K562 (cell line): Measurements from ENCODE around the gene ODC1. TPM values are rescaled to one million over a fixed set of nuclear protein-coding genes. Genes with fewer than 3 reads are reported as not detected.

Source experiments
- ATAC-seq: fragments of 200-7000 bp; cut with Tn5 transposase; 3 replicates; pipeline ENCODE4 v1.9.1; 2020; ENCODE audit warnings: moderate library complexity
- BruUV-seq: library from RNA; stranded (reverse); fragments of 400-500 nt; replicated peaks from 2 replicates; lab custom pipeline; 2021; lab: Mats Ljungman, UMichigan
- CTCF ChIA-PET: fragments of 300-600 bp; formaldehyde crosslinking; extraction: SDS; loops from one replicate; lab custom pipeline; 2021; ENCODE audit warnings: low intra/inter-chr PET ratio; lab: Yijun Ruan, JAX
- POLR2A ChIA-PET: fragments of 300-600, 350-650 bp; sonication (Branson Sonifier 250); formaldehyde crosslinking; extraction: SDS; loops from one replicate; lab custom pipeline; 2021; ENCODE audit warnings: antibody characterized with exemption, inconsistent platforms; lab: Yijun Ruan, JAX
- DNase-seq, 4 experiments: peaks; one replicate each; pipeline versions ENCODE4 v3.0.0 to v3.0.0-alpha.2; 2011 to 2018; ENCODE audit warnings: low spot score in 3 of 4, mixed read lengths in 3 of 4; ENCODE audit errors: extremely low read depth in 1 of 4
- FAIRE-seq: peaks from 2 replicates; lab custom pipeline; 2011; peaks lifted over from hg19 to GRCh38; lab: Jason Lieb, UNC
- H2AFZ ChIP-seq: 2 replicates; pipeline ENCODE4 v1.6.0; 2011; ENCODE audit warnings: low read depth, low read length, control low read depth, inconsistent platforms
- H3K27ac ChIP-seq: fragments of 200-600 bp; 3 replicates; pipeline ENCODE4 v1.8.0; 2011; ENCODE audit warnings: low read depth, mild to moderate bottlenecking, control low read depth, inconsistent platforms, low read length, moderate library complexity, mixed read lengths; ENCODE audit errors: extremely low read depth
- H3K27me3 ChIP-seq, 2 experiments: fragments of 300-600 bp in 1 of 2; 2 replicates in 1 of 2; 3 replicates in 1 of 2; pipeline versions ENCODE4 v1.6.0 to v1.8.0; 2011; ENCODE audit warnings: inconsistent platforms in 2 of 2, low read length in 2 of 2, mild to moderate bottlenecking in 1 of 2, mixed read lengths in 1 of 2, moderate library complexity in 1 of 2; ENCODE audit not compliant: control insufficient read depth in 2 of 2, insufficient read depth in 2 of 2
- H3K36me3 ChIP-seq: fragments of 300-600 bp; 3 replicates; pipeline ENCODE4 v1.8.0; 2011; ENCODE audit warnings: mild to moderate bottlenecking, low read length, inconsistent platforms; ENCODE audit not compliant: control insufficient read depth, insufficient read depth
- H3K4me1 ChIP-seq, 2 experiments: fragments of 200-600 bp in 1 of 2; replicated peaks in 1 of 2; 2 replicates in 1 of 2; 3 replicates in 1 of 2; pipeline versions ENCODE4 v1.5.1 to v1.8.0; 2011; ENCODE audit warnings: inconsistent platforms in 2 of 2, low read length in 2 of 2, mild to moderate bottlenecking in 1 of 2, mixed read lengths in 1 of 2, moderate library complexity in 1 of 2; ENCODE audit not compliant: control insufficient read depth in 2 of 2, insufficient read depth in 2 of 2
- H3K4me2 ChIP-seq: 2 replicates; pipeline ENCODE4 v1.6.1; 2011; ENCODE audit warnings: low read length, control low read depth, inconsistent platforms, mixed read lengths; ENCODE audit not compliant: insufficient read depth
- H3K4me3 ChIP-seq: fragments of 200-600 bp; sonication (generic), shearing (Covaris generic); 2 replicates; pipeline ENCODE4 v1.5.1; 2016; ENCODE audit warnings: control low read depth, inconsistent platforms
- H3K79me2 ChIP-seq: fragments of 200-600 bp; 3 replicates; pipeline ENCODE4 v1.8.0; 2011; ENCODE audit warnings: low read length, inconsistent platforms; ENCODE audit not compliant: control insufficient read depth, insufficient read depth
- H3K9ac ChIP-seq, 2 experiments: 2 replicates each; pipeline versions ENCODE4 v1.6.0 to v1.6.1; 2011; ENCODE audit warnings: low read depth in 2 of 2, low read length in 2 of 2, control low read depth in 1 of 2, inconsistent platforms in 1 of 2, mild to moderate bottlenecking in 1 of 2, mixed read lengths in 1 of 2; ENCODE audit not compliant: insufficient read depth in 1 of 2
- H3K9me1 ChIP-seq: one replicate; pipeline ENCODE4 v1.6.0; 2011; ENCODE audit warnings: inconsistent platforms, mild to moderate bottlenecking, low read length, moderate library complexity; ENCODE audit not compliant: control insufficient read depth, insufficient read depth
- H3K9me3 ChIP-seq: replicated peaks from 2 replicates; pipeline ENCODE4 v1.5.1; 2011; ENCODE audit warnings: low read depth, low read length, inconsistent platforms; ENCODE audit not compliant: control insufficient read depth, insufficient read depth
- H4K20me1 ChIP-seq: replicated peaks from 2 replicates; pipeline ENCODE4 v1.6.1; 2011; ENCODE audit warnings: low read length, inconsistent platforms, mixed read lengths; ENCODE audit not compliant: control insufficient read depth, insufficient read depth
- ATF1 ChIP-seq, 2 experiments: fragments of 450-650 bp in 1 of 2; IDR thresholded peaks; 2 replicates each; pipeline ENCODE4 v1.6.1; 2016; ENCODE audit warnings: missing compliant biosample characterization in 1 of 2, missing genetic modification characterization in 1 of 2
- PCBP2 ChIP-seq: fragments of 200-400 bp; formaldehyde crosslinking; IDR thresholded peaks from 2 replicates; pipeline ENCODE4 v1.6.1; 2018; ENCODE audit warnings: low read length, low read depth, mild to moderate bottlenecking, moderate library complexity; ENCODE audit not compliant: poor library complexity, severe bottlenecking
- SMARCA4 ChIP-seq: fragments of 450-650 bp; IDR thresholded peaks from 2 replicates; pipeline ENCODE4 v1.6.1; 2016
- TAF9B ChIP-seq: fragments of 450-650 bp; IDR thresholded peaks from 2 replicates; pipeline ENCODE4 v1.6.1; 2018; ENCODE audit warnings: mild to moderate bottlenecking; ENCODE audit not compliant: partially characterized antibody
- TEAD2 ChIP-seq: fragments of 450-650 bp; IDR thresholded peaks from 2 replicates; pipeline ENCODE4 v1.6.1; 2016; ENCODE audit warnings: missing genetic modification characterization, control low read depth, missing compliant biosample characterization
- WGBS: fragments of 100-300 bp; shearing (Covaris generic); methylation state at CpG from one replicate; pipeline ENCODE4 v1.1.6; 2016; ENCODE audit warnings: low coverage, mixed read lengths; ENCODE audit not compliant: insufficient coverage; ENCODE audit errors: missing lambda C conversion rate; 5-methylcytosine and 5-hydroxymethylcytosine counted together
- in situ Hi-C: fragments of 300-500 bp; cut with MboI; formaldehyde crosslinking; loops from 4 replicates; pipeline ENCODE4 v1.15.0; 2018; ENCODE audit warnings: inconsistent platforms, mixed read lengths
- intact Hi-C: fragments of 100-400 bp; cut with micrococcal nuclease; formaldehyde crosslinking; loops from 2 replicates; pipeline ENCODE4 v1.14.2; 2022
- polyA plus RNA-seq, 8 experiments: library from polyadenylated mRNA; depleted of rRNA in 4 of 8; stranded (reverse) in 5 of 8; unstranded in 3 of 8; fragments of >200 nt; fragmentation: Nextera tagmentation in 2 of 8; fragmentation: Illumina TruSeq in 1 of 8; extraction: Ambion mirVana in 2 of 8; extraction: Trizol in 1 of 8; gene quantifications; 2 replicates each; pipeline versions ENCODE4 v1.2.1 to v1.2.3, GENCODE V29; 2011 to 2014; ENCODE audit warnings: inconsistent platforms in 1 of 8, missing spikeins in 1 of 8
- total RNA-seq, 7 experiments: library from RNA; depleted of rRNA in 6 of 7; stranded (reverse); fragments of >200 nt in 6 of 7; fragmentation: Illumina TruSeq in 2 of 7; extraction: Trizol in 2 of 7; gene quantifications; 2 replicates each; pipeline versions ENCODE4 v1.2.1 to v1.2.3, GENCODE V29; 2011 to 2021; ENCODE audit warnings: low replicate concordance in 1 of 7
- TF ChIP-seq, protein P1 (sequence below): fragments of 250-450 bp; sonication (Bioruptor Pico); IDR thresholded peaks from 2 replicates; pipeline ENCODE4 v1.4.0; 2020; ENCODE audit warnings: mild to moderate bottlenecking, moderate library complexity
- TF ChIP-seq, protein P2 (sequence below): fragments of 450-650 bp; IDR thresholded peaks from 2 replicates; pipeline ENCODE4 v1.6.1; 2016; ENCODE audit warnings: borderline replicate concordance
- TF ChIP-seq, protein P3 (sequence below): fragments of 250-450 bp; sonication (Bioruptor Pico); IDR thresholded peaks from 2 replicates; pipeline ENCODE4 v1.4.0; 2020; ENCODE audit warnings: mild to moderate bottlenecking, moderate library complexity, borderline replicate concordance
- TF ChIP-seq, protein P4 (sequence below): sonication (generic); formaldehyde crosslinking; IDR thresholded peaks from 2 replicates; pipeline ENCODE4 v1.5.0; 2020; ENCODE audit warnings: missing genetic modification reagents

The ODC1 gene
- total and polyA plus RNA-seq, 9 of the 15 experiments (the other 6 are each of a cell fraction or from before 2014, with no cell fraction given): 142 to 563 (median 457) TPM

DNA sequence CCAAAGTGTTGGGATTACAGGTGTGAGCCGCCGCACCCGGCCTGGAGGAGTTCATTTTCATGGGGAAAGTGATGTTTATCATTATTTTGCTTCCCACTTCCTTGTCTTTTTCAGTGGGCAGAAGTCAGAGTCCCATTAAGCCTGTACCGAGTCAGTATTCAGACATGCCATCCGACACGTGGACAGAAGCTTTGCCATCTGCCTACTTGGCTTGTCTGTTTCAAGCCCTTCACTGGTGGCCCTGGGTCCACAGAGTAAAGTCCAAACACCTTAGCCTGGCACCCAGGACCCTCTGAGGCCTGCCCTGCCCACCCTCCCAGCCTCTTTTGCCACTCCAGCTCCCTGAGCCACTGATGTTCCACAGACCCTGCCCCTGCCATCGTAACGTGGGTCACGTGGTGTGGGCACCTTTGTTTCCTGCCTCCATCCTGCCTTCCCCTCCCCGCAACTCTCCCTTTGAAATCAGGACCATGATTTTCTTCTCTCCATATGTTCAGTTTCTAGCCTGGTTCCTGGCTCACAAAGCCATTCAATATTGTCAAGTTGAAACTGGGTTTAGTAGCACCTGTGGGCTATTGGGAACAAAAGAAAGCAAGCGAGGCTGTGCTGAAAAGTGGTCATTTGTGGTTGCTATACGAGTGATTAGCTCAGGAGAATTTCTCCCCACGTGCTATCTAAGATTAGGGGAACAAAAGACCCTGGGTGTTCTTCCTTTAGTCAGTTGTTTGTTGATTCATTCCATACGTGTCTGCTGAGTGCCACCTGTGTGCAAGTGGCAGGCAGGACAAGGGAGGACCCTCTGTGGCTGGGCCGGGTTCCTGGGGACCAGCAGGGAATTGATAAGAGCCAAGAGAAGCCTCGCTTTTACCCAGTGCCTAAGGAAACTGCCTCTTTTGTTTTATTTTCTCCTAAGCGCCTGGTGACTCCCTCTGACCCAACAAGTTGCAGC is 5.1 kb upstream of the ODC1 start:
- no peak overlapping the region for H3K4me3 ChIP-seq
- no peak overlapping the region for H3K27ac ChIP-seq
- CTCF ChIA-PET: no interaction called here
- H2AFZ ChIP-seq: no peak overlapping the region
- H3K4me1 ChIP-seq: peaks cover 10 to 22% of the 10 kb centered on the region in 2 experiments; a peak in 4 of 5 replicates
- WGBS: 46% methylated on average over 15 of the region's 17 CpGs
- no peak overlapping the region; a peak in 1 of 4 replicates for H3K9ac ChIP-seq
- H3K36me3 ChIP-seq: no peaks in the 10 kb centered on the region
- no peak overlapping the region for H3K4me2 ChIP-seq
- FAIRE-seq (no peak), ATAC-seq (no peak), DNase-seq (no peak)
- H3K27me3 ChIP-seq: peaks cover 14 to 22% of the 10 kb centered on the region in 2 experiments; a peak in 3 of 5 replicates
- no peaks in the 10 kb centered on the region for H3K9me1 ChIP-seq
- BruUV-seq: no TSS peak
- H3K79me2 ChIP-seq: peaks cover 13% of the 10 kb centered on the region
- no peaks in the 10 kb centered on the region for H3K9me3 ChIP-seq
- POLR2A ChIA-PET: interaction anchor here (0.6 to 7.0 kb wide), 4 partner anchors 8 to 410 kb away, joined by 3 to 54 read pairs (median 5); partner anchors contain the start of gene KLF11
- intact Hi-C loops: no loop called here
- in situ Hi-C loops: no loop called here
- H4K20me1 ChIP-seq: 0 out of 2 replicates have a peak, but pooled peaks cover 3% of the 10 kb centered on the region
- TF ChIP-seq, protein P1, sequence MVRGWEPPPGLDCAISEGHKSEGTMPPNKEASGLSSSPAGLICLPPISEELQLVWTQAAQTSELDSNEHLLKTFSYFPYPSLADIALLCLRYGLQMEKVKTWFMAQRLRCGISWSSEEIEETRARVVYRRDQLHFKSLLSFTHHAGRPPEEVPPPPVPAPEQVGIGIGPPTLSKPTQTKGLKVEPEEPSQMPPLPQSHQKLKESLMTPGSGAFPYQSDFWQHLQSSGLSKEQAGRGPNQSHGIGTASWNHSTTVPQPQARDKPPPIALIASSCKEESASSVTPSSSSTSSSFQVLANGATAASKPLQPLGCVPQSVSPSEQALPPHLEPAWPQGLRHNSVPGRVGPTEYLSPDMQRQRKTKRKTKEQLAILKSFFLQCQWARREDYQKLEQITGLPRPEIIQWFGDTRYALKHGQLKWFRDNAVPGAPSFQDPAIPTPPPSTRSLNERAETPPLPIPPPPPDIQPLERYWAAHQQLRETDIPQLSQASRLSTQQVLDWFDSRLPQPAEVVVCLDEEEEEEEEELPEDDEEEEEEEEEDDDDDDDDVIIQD (CRISPR knock-in tag): no peak
- TF ChIP-seq TEAD2 (no peak), PCBP2 (no peak), ATF1 (CRISPR knock-in tag; IDR thresholded peaks at IDR 0.05) (no peak), ATF1 (tag; IDR thresholded peaks at IDR 0.05) (no peak), SMARCA4 (no peak), TAF9B (no peak)
- TF ChIP-seq, protein P2, sequence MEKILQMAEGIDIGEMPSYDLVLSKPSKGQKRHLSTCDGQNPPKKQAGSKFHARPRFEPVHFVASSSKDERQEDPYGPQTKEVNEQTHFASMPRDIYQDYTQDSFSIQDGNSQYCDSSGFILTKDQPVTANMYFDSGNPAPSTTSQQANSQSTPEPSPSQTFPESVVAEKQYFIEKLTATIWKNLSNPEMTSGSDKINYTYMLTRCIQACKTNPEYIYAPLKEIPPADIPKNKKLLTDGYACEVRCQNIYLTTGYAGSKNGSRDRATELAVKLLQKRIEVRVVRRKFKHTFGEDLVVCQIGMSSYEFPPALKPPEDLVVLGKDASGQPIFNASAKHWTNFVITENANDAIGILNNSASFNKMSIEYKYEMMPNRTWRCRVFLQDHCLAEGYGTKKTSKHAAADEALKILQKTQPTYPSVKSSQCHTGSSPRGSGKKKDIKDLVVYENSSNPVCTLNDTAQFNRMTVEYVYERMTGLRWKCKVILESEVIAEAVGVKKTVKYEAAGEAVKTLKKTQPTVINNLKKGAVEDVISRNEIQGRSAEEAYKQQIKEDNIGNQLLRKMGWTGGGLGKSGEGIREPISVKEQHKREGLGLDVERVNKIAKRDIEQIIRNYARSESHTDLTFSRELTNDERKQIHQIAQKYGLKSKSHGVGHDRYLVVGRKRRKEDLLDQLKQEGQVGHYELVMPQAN: no peak
- TF ChIP-seq, protein P3, sequence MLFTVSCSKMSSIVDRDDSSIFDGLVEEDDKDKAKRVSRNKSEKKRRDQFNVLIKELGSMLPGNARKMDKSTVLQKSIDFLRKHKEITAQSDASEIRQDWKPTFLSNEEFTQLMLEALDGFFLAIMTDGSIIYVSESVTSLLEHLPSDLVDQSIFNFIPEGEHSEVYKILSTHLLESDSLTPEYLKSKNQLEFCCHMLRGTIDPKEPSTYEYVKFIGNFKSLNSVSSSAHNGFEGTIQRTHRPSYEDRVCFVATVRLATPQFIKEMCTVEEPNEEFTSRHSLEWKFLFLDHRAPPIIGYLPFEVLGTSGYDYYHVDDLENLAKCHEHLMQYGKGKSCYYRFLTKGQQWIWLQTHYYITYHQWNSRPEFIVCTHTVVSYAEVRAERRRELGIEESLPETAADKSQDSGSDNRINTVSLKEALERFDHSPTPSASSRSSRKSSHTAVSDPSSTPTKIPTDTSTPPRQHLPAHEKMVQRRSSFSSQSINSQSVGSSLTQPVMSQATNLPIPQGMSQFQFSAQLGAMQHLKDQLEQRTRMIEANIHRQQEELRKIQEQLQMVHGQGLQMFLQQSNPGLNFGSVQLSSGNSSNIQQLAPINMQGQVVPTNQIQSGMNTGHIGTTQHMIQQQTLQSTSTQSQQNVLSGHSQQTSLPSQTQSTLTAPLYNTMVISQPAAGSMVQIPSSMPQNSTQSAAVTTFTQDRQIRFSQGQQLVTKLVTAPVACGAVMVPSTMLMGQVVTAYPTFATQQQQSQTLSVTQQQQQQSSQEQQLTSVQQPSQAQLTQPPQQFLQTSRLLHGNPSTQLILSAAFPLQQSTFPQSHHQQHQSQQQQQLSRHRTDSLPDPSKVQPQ (CRISPR knock-in tag): no peak
- TF ChIP-seq, protein P4, sequence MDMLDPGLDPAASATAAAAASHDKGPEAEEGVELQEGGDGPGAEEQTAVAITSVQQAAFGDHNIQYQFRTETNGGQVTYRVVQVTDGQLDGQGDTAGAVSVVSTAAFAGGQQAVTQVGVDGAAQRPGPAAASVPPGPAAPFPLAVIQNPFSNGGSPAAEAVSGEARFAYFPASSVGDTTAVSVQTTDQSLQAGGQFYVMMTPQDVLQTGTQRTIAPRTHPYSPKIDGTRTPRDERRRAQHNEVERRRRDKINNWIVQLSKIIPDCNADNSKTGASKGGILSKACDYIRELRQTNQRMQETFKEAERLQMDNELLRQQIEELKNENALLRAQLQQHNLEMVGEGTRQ: no peak
